Subcutaneous adipose tissue (tissue), 4 donors: ENCODE data around the gene MAFB. TPM values are rescaled to one million over a fixed set of nuclear protein-coding genes. Genes with fewer than 3 reads are reported as not detected.

Experiments used
- total RNA-seq, 4 donors: library from RNA; depleted of rRNA; stranded (reverse); fragments of >200 nt; gene quantifications; one replicate each; pipeline ENCODE4 v1.1.0, GENCODE V29; 2016
- TF ChIP-seq, protein P1 (sequence below): fragments of 450-650 bp; IDR thresholded peaks from one replicate; pipeline ENCODE4 v1.5.1; 2016; ENCODE audit warnings: low read depth, mild to moderate bottlenecking, control low read depth, antibody characterized with exemption, moderate library complexity

Gene MAFB
- total RNA-seq = 100 to 1,000 TPM in 2 of 4 donors, 10 to 100 TPM in 2; 74.0 to 140 (median 112) TPM

DNA sequence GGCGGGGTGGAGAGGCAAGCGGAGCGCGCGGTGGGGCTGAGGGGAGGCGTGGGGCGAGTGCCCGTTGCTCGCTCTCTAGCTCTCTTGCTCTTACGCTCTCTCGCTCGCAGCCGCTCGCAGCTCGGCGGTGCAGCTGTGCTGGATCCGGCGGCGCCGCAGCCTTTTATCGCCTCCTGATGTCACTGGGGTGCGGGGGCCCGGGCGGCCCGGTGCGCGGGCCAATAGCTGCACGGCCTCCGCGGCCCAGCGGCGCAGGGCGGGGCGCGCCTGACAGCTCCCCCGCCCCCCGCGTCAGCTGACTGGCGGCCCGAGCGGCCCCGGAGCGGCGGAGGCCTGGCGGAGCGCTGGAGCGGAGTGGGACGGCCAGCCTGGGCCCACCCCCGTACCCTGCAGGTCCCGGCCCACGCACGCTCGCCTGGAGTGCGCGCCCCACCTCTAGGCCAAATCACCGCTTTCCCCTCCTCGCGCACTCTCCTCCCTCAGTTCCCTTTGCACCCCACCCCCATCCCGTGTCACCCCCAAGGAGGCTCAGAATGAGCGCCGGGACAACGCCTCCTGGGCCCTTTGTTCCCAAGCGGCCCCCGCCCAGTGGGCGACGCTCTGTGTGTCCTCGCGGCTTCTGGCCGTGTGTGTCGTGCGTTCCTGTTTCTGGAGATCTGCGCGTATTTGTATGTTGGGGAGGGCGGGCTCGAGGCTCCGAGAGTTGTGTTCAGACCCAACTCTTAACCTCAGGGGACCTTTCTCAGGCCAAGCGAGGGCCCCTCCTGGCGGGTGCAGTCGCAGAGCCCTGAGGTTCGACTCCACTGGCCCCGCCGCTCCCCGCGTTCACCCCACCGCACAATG lies at the start of gene MAFB:
MAFB (minus strand) TSS at position 137 of the 843 bp plus-strand sequence. CDS start 386 bp downstream, outside the sequence.
- TF ChIP-seq, protein P1, sequence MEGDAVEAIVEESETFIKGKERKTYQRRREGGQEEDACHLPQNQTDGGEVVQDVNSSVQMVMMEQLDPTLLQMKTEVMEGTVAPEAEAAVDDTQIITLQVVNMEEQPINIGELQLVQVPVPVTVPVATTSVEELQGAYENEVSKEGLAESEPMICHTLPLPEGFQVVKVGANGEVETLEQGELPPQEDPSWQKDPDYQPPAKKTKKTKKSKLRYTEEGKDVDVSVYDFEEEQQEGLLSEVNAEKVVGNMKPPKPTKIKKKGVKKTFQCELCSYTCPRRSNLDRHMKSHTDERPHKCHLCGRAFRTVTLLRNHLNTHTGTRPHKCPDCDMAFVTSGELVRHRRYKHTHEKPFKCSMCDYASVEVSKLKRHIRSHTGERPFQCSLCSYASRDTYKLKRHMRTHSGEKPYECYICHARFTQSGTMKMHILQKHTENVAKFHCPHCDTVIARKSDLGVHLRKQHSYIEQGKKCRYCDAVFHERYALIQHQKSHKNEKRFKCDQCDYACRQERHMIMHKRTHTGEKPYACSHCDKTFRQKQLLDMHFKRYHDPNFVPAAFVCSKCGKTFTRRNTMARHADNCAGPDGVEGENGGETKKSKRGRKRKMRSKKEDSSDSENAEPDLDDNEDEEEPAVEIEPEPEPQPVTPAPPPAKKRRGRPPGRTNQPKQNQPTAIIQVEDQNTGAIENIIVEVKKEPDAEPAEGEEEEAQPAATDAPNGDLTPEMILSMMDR = no peak

DNA sequence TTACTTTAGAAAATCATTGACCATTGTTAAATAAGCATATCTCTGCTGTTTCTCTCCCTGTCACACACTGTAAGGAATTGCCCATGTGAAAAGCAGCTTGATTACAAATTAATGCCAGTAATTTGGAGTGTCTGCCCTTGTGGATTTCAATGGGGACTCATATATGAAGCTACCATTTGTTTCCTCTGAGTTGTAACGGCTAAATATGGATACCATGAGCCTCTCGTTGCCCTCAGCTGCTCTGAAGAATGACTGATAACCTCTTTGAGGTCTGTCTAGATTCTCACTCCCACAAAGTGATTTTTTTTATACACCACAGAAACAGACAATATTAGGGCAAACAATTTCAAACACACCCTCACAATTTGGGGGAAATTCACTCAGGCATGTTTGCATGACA lies 40.0 kb upstream of the MAFB start:
- TF ChIP-seq, protein P1 = no peak

DNA sequence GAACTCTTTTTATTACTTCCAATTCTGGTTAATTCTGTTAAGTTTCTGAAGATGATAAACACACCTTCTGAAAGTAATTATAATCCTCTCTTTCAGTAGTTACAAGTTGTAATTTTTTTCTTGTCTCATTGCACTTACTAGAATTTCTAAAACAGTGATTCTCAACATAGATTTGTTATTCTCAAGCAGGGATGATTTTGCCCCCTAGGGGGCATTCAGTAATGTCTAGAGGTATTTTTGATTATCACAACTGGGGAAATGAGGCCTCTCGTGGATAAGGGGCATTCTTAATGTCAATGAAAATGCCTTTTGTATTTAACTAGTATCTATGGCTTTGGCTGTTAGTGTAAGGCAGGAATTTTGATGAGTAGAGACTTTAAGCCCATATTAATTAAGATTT lies 39.4 kb upstream of the MAFB start:
- TF ChIP-seq, protein P1 = no peak

DNA sequence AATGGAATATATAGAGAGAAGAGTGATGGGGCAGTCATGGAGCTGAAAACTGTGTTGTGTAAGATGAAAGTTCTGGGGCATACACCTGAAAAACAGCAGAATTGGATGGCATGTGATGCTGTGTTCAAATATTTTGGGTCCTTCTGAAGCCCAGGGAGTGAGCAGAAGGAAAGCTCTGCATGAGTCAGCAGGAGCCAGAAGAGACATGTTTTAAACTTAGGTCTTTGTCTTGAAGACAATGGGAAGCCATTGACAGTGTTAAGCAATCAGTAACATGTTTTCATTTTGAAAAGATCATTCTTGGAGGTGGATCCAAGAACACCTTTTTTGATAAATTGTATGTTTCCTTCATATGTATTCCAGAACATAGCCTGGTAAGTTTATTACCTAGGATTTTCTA lies 38.9 kb upstream of the MAFB start:
- TF ChIP-seq, protein P1 = no peak

DNA sequence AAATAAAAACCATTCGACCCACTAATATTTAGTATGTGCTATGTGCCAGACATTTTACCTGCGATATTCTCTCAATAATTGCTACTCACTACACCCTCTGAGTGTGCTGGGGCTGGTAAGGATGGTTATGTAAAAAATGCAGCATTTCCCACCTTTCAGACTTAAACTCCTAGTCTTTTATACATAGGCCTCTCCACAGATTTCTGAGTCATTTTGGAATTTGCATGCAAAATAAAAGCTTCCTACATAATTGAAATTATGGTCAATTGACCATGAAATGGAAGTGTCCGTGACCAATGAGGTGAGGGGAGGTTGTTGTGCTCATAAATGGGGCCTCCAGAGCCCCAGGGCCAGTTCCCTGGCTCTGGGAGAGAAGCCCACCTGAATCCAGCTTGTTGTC lies 37.7 kb upstream of the MAFB start:
- TF ChIP-seq, protein P1 = no peak

DNA sequence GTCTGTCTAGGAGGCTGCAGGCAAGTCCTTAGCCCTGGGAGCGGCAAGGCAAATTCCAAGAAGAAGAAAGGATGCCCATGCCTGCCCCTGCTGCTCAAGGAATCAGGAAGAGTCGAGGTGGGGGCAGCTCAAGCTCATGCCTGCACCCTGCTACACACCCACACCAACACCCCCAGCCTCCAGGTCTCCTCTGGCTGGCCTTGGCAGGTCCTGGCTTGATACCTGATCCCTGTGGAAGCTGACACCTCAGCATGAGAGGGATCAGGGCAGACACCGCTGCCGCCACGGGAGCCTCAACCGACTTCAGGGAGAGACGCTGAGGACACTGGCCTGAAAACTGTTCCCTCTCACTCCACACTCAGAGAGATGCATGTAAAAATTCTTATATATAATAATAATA lies 35.5 kb upstream of the MAFB start:
- TF ChIP-seq, protein P1 = no peak

DNA sequence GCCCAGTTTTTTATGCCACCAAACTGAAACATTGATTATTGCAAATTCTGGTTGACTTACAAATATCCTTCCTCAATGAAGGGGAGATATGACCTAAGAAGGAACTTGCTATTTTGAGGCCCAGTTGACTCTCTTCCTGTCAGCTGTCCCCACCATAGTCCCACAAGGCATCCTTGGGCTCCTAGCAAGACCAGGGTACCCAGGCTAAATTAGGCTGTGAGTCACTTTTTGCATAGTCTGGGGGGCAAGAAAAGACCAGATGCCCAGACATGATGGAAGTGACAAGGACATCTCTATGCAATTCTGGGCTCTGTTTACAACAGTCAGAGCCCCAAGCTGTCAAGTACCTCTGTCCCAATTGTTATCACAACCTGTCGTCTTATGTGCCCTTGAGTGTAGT lies 31.8 kb upstream of the MAFB start:
- TF ChIP-seq, protein P1 = no peak
